KBM-7 (cell line): ENCODE data around the gene IFI30.
A peak's percentile ranks its signal among the peaks of the same experiment; 100 is the strongest.
"Not testable (repeated sequence)": the region's sequence is repeated elsewhere in the genome, so short reads cannot be mapped to it uniquely, and the experiment has no call there.

Experiments used
- DNase-seq: peaks from one replicate; pipeline ENCODE4 v3.0.0-alpha.2; 2015
- in situ Hi-C: fragments of 300-500 bp; cut with MboI; formaldehyde crosslinking; loops from 2 replicates; pipeline ENCODE4 v1.14.3; 2020; ENCODE audit warnings: low sequenced_read_pairs, low pct_unique_long_range_greater_than_20kb, mixed read lengths

IFI30 gene

DNA sequence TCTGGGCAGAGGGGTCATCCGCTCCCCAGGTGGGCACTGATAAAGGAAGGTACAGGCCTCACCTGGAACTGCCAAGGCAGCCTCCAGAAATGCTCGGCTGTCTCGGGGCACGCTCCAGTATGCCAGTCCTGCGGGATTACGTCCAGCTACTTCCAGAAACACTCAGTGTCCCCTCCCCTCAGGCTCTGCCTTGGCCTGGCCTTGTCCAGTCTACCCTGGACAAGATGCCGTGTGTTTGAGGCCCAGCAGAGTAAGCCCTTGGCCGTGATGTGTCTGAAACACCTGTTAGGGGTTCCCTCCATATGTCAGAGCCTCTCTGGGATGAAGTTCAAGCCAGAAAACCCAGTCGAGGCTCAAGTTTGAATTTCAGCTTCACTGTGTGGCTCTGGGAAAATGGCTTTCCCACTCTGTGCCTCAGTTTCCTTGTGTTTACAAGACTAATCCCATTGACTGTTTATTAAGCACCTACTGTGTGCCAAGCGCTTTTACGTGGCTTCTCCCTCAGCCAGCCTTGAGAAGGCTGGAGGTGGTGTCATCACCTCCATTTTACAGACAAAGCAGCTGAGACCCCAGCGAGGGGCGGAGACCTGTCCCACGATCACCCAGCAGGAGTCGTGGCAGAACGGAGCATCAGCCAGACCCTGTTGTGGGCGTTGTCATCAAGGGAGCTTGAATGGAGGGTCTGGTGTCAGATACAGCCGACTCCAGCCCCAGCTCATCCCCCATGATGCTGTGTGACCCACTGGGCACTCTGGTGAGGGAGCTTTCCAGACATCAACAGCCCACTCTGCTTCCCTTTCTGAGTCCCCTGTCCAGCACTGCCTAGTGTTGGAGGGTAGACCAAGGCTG is 22.6 kb upstream of the IFI30 start:
- DNase-seq = no peak
- in situ Hi-C loops = no loop called here

GRCh38 chr19:18152442-18152816 is 21.2 kb upstream of the IFI30 start:
- DNase-seq = peak; percentile 99
- in situ Hi-C loops = no loop called here

GRCh38 chr19:18152817-18153555 is 20.6 kb upstream of the IFI30 start, which contains the start of gene PIK3R2:
TSS of gene PIK3R2 (plus strand) at chr19:18153163. CDS start at chr19:18155880, 2,717 bp downstream.
- in situ Hi-C loops = no loop called here
- peak; percentile 98 for DNase-seq

GRCh38 chr19:18153556-18154134 is 20.0 kb upstream of the IFI30 start:
- DNase-seq = no peak
- in situ Hi-C loops = no loop called here

GRCh38 chr19:18155095-18156087 is 18.2 kb upstream of the IFI30 start:
- in situ Hi-C loops = no loop called here
- DNase-seq = no peak

- DNase-seq = no peak
- in situ Hi-C loops = no loop called here
Observed at GRCh38 chr19:18156268-18156667, 17.3 kb upstream of the IFI30 start.

DNA sequence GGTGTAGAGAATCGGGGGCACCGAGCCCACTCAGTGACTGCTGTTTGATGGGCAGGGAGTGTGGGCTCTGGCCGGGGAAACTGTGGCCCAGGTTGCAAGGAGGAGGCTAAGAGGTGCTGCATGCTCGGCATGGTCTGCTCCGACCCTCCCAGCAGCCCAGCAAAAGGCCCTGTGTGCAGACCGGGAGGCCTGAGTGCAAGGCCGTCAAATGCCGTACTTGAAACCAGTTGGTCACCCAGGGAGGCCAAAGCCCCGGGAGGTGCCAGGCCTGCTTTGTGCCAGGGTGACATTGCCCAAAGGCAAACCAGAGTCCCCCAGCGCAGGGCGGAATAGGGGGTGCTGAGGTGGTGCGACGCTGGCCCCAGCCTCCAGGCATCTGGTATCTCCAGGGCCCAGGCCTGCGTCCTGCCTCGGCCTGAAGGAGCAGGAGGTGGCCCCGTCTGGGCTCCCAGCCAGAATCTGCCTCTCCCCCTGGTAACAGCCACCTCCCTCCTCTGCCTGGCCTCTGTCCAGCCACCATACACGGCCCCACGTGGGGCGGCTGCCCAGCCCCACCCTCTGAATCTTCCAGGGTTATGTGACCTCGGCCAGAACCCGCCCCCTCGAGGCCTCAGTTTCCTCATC is 16.7 kb upstream of the IFI30 start:
- DNase-seq = peak; percentile 53
- in situ Hi-C loops = no loop called here

DNA sequence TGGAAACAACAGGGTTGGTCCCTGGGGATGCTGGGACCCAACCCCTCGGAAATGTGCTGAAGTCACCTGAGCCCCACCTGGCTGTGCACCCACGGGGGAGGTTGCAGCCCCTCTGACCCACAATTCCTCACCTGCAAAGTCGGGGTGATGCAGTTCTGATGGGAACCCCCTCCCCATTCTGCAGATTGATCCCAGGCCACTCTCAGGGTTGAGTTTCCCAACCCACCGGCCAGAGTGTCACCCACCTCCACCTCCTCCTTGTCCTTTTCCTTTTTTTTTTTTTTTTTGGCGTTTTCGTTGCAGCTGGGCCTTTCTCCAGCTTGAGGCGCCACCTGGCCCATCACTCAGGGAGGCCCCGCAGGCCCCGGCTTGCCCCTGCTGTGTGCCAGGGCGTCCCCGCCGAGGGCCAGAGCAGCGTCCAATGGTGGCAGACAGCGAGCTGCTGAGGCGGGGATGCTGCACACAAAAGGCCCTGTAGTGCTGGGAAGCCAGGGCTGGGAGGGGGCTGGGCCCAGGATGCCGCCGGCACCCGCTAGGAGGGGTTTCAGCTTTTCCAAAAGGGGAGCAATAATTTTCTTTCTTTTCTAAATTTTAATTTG is 16.0 kb upstream of the IFI30 start:
- no peak for DNase-seq
- in situ Hi-C loops = no loop called here

DNA sequence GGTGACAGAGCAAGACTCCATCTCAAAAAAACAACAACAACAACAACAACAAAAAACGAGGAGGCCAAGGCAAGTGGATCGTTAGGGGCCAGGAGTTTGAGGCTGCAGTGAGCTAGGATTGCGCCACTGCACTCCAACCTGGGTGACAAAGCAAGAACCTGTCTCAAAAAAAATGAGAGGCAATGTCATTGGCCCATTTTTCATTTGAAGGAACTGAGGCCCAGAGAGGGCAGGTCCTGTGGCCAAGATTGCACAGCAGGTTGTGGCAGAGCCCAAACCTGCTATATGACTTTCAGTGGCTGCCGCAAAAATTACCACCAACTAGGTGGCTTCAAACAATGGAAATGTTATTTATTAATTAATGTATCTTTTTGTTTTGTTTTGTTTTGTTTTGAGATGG is 15.1 kb upstream of the IFI30 start:
- DNase-seq = no peak
- in situ Hi-C loops = no loop called here

DNA sequence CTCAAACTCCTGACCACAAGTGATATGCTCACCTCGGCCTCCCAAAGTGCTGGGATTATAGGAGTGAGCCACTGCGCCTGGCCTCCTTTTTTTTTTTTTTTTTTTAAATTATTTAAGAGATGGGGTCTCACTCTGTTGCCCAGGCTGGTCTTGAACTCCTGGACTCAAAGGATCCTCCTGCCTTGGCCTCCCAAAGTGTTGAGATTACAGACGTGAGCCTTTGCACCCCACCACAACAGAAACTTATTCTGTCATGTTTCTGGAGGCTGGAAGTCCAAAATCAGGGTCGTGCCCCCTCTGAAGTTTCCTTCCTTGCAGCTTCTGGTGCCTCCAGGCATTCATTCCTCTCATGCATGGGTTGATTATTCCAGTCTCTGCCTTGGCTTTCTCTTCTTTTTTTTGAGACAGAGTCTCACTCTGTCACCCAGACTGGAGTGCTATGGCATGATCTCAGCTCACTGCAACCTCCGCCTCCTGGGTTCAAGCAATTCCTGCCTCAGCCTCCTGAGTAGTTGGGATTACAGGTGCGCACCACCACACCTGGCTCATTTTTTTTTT is 14.5 kb upstream of the IFI30 start:
- DNase-seq, in situ Hi-C loops: not testable (repeated sequence)

DNA sequence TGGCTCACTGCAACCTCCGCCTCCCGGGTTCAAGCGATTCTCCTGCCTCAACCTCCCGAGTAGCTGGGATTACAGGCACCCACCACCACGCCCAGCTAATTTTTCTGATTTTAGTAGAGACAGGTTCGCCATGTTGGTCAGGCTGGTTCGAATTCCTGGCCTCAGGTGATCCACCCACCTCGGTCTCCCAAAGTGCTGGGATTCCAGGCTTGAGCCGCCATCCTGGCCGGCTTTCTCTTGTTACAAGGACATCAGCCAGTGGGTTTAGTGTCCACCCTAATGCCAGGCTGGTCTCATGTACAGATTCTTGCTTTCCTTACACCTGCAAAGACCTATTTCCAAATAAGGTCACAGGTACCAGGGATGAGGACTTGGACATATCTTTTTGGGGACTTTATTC is 13.8 kb upstream of the IFI30 start:
- DNase-seq = no peak
- in situ Hi-C loops = no loop called here

DNA sequence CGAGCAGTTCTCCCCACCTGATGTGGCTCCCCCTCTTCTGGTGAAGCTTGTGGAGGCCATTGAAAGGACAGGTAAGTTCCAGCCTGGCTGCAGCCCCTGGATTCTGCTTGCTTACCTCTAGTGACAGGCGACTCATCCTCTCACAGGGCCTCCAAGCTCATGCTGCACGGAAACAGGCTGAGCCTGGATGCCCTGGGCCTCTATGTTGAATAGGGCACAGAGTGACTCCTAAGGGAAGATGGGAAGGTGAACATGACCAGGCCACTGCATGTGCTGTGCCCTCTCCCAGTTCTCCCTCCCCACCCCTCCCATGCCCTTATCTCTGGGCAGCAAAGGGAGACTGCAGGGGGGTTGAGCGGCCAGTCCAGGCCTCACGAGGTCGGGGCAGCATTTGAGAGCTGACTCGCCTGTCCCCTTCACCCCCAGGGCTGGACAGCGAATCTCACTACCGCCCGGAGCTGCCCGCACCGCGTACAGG is 13.1 kb upstream of the IFI30 start:
- in situ Hi-C loops = no loop called here
- DNase-seq = no peak

GRCh38 chr19:18160971-18161635 is 12.5 kb upstream of the IFI30 start:
- in situ Hi-C loops = no loop called here
- DNase-seq = peak; percentile 54

DNA sequence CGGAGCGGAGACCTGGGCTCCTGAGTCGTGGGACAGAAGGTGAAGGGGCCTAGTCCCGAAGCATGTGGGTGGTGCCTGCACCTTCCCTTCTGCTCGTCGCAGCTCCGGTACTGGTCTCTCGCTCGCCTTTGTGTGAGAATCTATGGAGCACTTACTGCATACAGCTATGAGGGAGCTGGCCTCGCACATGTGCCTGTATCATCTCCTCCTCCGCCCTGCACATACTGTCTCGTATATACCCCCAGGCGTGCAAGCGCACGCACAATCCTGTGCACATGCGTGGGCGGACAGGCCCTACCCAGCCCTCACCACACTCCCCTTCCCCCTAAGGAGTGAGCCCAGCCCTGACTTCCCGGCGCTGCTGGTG is 12.0 kb upstream of the IFI30 start:
- DNase-seq = no peak
- in situ Hi-C loops = no loop called here

DNA sequence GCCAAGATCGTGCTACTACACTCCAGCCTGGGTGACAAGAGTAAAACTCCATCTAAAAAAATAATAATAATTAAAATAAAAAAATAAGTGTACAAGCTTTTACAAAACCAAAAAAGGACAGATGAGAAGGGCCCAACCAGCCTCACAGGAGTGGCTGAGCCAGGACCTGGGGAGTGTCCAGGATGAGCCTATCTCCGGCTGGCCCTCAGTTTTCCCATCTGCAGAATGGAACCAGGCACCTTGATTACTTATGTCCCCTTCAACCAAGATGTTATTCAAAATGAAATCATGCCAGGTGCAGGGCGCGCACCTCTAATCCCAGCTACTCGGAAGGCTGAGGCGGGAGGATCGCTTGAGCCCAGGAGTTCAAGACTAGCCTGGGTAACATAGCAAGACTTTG is 9.5 kb upstream of the IFI30 start:
- in situ Hi-C loops = no loop called here
- no peak for DNase-seq

GRCh38 chr19:18165794-18166544 is 7.6 kb upstream of the IFI30 start:
- DNase-seq = no peak
- in situ Hi-C loops = no loop called here

GRCh38 chr19:18167011-18167410 is 6.6 kb upstream of the IFI30 start:
- no peak for DNase-seq
- in situ Hi-C loops = no loop called here
